Measurements from ENCODE around the gene VOPP1. TPM values are rescaled to one million over a fixed set of nuclear protein-coding genes. Genes with fewer than 3 reads are reported as not detected.
A peak's percentile ranks its signal among the peaks of the same experiment; 100 is the strongest.

VOPP1 gene
- total and polyA plus RNA-seq, 4 experiments from 2014 or later, result 43.0 to 98.7 (median 90.7) TPM

DNA sequence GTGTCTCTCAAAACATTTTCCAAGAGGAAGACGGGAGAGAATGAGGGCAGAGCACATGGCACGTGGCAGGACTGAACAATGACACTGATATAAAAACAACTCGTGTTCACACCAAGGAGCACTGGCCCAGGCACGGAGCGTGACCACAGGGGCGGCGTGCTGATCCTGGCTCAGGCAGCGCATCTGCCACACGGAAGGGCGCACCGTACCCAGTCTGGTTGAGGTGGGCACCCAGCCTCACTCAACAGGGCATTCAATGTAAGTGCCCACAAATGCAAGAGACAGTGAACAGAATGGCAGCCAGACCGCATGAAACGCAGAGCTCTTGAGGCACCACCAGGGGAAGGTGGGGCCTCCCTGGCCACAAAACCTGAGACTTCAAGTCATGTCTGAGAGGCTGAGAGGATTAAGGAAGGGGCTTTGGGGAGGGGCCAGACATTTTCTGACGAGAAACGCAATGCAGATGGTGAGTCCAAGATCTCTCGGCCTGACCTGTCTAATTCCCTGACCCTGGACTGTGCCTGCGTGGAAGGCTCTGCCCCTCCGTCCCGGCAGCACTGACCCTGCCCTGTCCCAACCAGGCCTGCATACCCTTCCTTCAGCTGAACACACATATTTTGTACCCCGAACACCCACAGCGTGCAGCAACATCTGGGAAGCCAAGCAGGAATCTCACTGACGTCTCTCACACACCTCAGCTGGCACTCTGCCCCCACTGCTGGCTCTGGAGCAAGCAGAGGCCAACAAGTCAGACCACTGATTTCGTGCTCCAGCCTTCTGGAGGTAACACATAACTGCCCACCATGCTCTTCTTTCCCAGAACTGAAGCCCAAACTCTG lies 35.5 kb downstream of the VOPP1 start:
- intact Hi-C loops (cut with micrococcal nuclease), result no loop called here
- no peaks in the 10 kb centered on the region for H3K9me3 ChIP-seq (ENCODE audit: control insufficient read depth in 1 of 2, low read length in 2 of 2)
- no peaks in the 10 kb centered on the region for H3K36me3 ChIP-seq (ENCODE audit: insufficient read depth, low read length)
- peak overlapping the region in 1 of 2 donors; percentile 33 for H3K4me3 ChIP-seq (ENCODE audit: low read length in 2 of 2)
- ChIA-PET POLR2A (ENCODE audit: partially characterized antibody) (no interaction called here), CTCF (ENCODE audit: partially characterized antibody) (no interaction called here)
- peak overlapping the region; percentile 7 to 88 (median 72) for H3K4me3 Mint-ChIP-seq
- H3K27ac Mint-ChIP-seq, result peak overlapping the region; percentile 18 to 96 (median 68)
- peaks cover 83% of the 10 kb centered on the region for H3K4me1 ChIP-seq (ENCODE audit: insufficient read depth, low read length)
- no peaks in the 10 kb centered on the region for H3K9me3 Mint-ChIP-seq
- peaks cover 79 to 96% (median 86%) of the 10 kb centered on the region in 4 donors for H3K4me1 Mint-ChIP-seq
- H3K36me3 Mint-ChIP-seq, result peaks cover 4 to 18% of the 10 kb centered on the region in 2 donors
- H3K27ac ChIP-seq (ENCODE audit: low read depth, low read length), result no peak overlapping the region
- no peak for DNase-seq
- no peaks in the 10 kb centered on the region for H3K27me3 Mint-ChIP-seq
- H3K27me3 ChIP-seq (ENCODE audit: insufficient read depth, low read length), result no peaks in the 10 kb centered on the region

DNA sequence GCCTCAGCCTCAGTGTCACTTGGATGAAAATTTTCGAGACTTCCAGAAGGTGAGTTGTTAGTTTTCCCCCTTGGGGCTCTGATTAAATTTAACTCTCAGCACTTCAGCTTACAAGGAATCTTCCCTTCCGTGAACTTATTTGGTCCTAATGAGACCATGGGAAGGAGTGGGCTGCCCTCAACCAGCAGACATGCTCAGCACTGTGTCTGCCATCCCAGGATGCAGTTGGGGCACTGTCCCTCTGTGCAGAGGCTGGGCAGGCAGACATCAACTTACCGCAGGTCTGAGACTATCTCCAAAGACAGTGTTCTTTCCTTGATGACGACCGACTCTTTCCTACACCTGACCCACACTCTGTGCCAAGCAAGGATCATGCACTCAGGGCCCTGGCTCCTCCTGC lies 36.7 kb downstream of the VOPP1 start:
- Histone ChIP-seq H3K4me1 (ENCODE audit: insufficient read depth, low read length) (peaks cover 94% of the 10 kb centered on the region), H3K27me3 (ENCODE audit: insufficient read depth, low read length) (no peaks in the 10 kb centered on the region), H3K36me3 (ENCODE audit: insufficient read depth, low read length) (no peaks in the 10 kb centered on the region), H3K27ac (ENCODE audit: low read depth, low read length) (peak overlapping the region; percentile 60), H3K4me3 (ENCODE audit: low read length in 2 of 2) (no peak overlapping the region), H3K9me3 (ENCODE audit: control insufficient read depth in 1 of 2, low read length in 2 of 2) (no peaks in the 10 kb centered on the region)
- H3K4me1 Mint-ChIP-seq, result peaks cover 80 to 96% (median 89%) of the 10 kb centered on the region in 4 donors
- peak overlapping the region; percentile 49 to 97 (median 88) for H3K27ac Mint-ChIP-seq
- POLR2A ChIA-PET (ENCODE audit: partially characterized antibody), result interaction anchor here (1.2 to 5.8 kb wide), 5 partner anchors 18 to 170 kb away, joined by 3 to 95 read pairs (median 24); partner anchors contain the start of genes LANCL2 and VOPP1
- CTCF ChIA-PET (ENCODE audit: partially characterized antibody), result interaction anchor here (2.8 kb wide), 1 partner anchor 59 kb away, joined by 21 read pairs; no protein-coding TSS in a partner anchor
- no peak for DNase-seq
- H3K9me3 Mint-ChIP-seq, result no peaks in the 10 kb centered on the region
- no peaks in the 10 kb centered on the region for H3K27me3 Mint-ChIP-seq
- intact Hi-C loops (cut with micrococcal nuclease), result no loop called here
- H3K4me3 Mint-ChIP-seq, result peak overlapping the region in 7 of 8 donors; percentile 61 to 88 (median 75)
- peaks cover 3 to 17% of the 10 kb centered on the region in 2 donors for H3K36me3 Mint-ChIP-seq

DNA sequence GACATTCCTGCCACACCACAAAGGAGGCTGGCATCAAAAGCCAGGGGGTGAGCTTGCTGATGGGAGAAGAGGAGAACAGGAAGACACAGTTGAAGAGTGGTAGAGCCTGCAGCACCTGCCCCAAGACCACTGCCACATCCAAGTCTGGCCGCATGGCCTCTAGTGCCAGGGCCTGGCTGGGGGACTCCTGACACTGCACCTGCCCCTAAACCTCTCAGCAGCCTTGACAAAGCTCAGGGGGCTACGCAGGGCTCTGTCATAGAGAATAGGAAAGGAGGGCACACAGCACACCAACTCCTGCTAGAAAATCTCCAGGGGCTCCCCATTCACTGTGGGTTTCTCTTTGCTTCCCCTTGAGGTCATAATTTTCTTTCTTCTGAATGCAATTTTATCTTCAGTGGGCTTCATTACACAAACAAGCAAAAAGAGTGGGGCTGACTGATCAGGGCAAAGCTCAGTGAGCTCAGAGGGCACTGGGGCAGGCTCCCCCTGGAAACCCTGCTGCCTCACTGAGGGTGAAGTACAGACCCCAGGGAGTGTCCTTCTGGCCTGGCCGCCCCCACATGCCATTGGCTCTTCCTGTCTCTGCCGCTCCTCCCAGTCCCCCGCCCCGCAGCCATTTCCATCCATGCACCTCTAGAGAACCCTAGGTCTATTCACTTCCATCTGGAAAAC lies 37.2 kb downstream of the VOPP1 start:
- POLR2A ChIA-PET (ENCODE audit: partially characterized antibody), result interaction anchor here (0.7 to 5.8 kb wide), 10 partner anchors 11 to 169 kb away, joined by 3 to 95 read pairs (median 8); partner anchors contain the start of genes LANCL2 and VOPP1
- peak overlapping the region; percentile 60 for H3K27ac ChIP-seq (ENCODE audit: low read depth, low read length)
- H3K27ac Mint-ChIP-seq, result peak overlapping the region; percentile 92 to 97 (median 95)
- H3K36me3 Mint-ChIP-seq, result peaks cover 0 to 16% of the 10 kb centered on the region in 2 donors
- no peaks in the 10 kb centered on the region for H3K9me3 ChIP-seq (ENCODE audit: control insufficient read depth in 1 of 2, low read length in 2 of 2)
- peaks cover 82 to 97% (median 92%) of the 10 kb centered on the region in 4 donors for H3K4me1 Mint-ChIP-seq
- intact Hi-C loops (cut with micrococcal nuclease), result loop anchor here (1.0 kb wide), 1 partner anchor 35 kb away; no protein-coding TSS in a partner anchor
- H3K27me3 ChIP-seq (ENCODE audit: insufficient read depth, low read length), result no peaks in the 10 kb centered on the region
- H3K36me3 ChIP-seq (ENCODE audit: insufficient read depth, low read length), result no peaks in the 10 kb centered on the region
- H3K4me3 Mint-ChIP-seq, result peak overlapping the region in 7 of 8 donors; percentile 49 to 88 (median 76)
- H3K9me3 Mint-ChIP-seq, result no peaks in the 10 kb centered on the region
- CTCF ChIA-PET (ENCODE audit: partially characterized antibody), result interaction anchor here (0.7 to 2.8 kb wide), 12 partner anchors 10 to 84 kb away, joined by 3 to 21 read pairs (median 5); partner anchors contain the start of gene VOPP1
- DNase-seq, result no peak
- H3K4me1 ChIP-seq (ENCODE audit: insufficient read depth, low read length), result peaks cover 96% of the 10 kb centered on the region
- H3K4me3 ChIP-seq (ENCODE audit: low read length in 2 of 2), result peak overlapping the region in 1 of 2 donors; percentile 22
- no peaks in the 10 kb centered on the region for H3K27me3 Mint-ChIP-seq

DNA sequence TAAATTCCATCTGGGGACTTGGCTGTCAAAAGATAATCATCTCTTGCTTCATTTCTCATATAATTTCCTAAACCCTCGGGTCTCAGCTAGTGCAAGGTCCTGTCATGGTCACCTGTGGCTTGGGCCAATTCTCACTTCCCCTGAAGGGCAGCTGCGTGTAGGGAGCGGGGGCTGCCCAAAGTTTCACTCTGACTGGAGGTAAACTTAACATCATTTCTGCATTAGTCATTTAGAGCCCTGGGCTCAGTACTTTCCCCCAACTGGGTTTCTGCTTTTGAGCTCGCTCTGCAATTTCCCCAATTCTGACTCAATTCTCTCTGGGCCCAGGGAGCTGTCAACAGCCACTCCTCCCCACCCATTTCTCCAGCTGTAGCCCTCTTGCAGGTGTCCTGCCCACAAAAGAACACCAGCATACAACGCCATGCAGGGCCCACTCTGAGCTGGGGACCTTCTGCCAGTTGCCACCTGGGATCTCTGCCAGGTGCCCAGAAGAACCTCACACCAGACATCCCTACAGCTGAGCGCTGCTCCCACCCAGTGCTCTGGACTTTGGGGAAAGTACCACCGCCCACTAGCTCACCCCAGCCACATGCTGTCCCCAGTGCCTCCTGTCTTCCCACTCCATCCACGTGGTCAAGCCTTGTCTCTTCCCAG lies 37.9 kb downstream of the VOPP1 start:
- H3K9me3 Mint-ChIP-seq, result no peaks in the 10 kb centered on the region

DNA sequence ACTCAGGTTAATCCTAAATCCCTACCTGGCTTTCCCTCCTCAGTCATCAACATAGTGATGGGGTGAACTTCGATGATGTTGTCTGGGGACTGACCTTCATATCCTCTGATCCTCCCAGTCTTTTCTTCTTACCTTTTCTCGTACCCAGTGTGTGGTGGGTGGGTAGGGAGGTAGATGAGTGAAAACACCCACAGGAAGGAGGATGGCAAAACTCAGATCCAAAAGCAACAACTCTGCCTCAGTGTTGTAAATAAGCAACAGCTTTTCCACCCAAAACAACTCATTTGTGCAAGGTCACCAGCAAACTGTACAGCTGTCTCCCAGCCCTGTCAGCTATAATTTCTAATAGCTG lies 38.6 kb downstream of the VOPP1 start:
- peaks cover 80 to 95% (median 89%) of the 10 kb centered on the region in 4 donors for H3K4me1 Mint-ChIP-seq
- peak overlapping the region; percentile 92 to 97 (median 95) for H3K27ac Mint-ChIP-seq
- Histone ChIP-seq H3K36me3 (ENCODE audit: insufficient read depth, low read length) (no peaks in the 10 kb centered on the region), H3K4me3 (ENCODE audit: low read length in 2 of 2) (peak overlapping the region; percentile 21 to 30), H3K4me1 (ENCODE audit: insufficient read depth, low read length) (peaks cover 91% of the 10 kb centered on the region), H3K27me3 (ENCODE audit: insufficient read depth, low read length) (no peaks in the 10 kb centered on the region), H3K9me3 (ENCODE audit: control insufficient read depth in 1 of 2, low read length in 2 of 2) (no peaks in the 10 kb centered on the region), H3K27ac (ENCODE audit: low read depth, low read length) (peak overlapping the region; percentile 60)
- H3K9me3 Mint-ChIP-seq, result no peaks in the 10 kb centered on the region
- peaks cover 0 to 15% of the 10 kb centered on the region in 2 donors for H3K36me3 Mint-ChIP-seq
- peak overlapping the region; percentile 71 to 88 (median 76) for H3K4me3 Mint-ChIP-seq
- H3K27me3 Mint-ChIP-seq, result no peaks in the 10 kb centered on the region
- intact Hi-C loops (cut with micrococcal nuclease), result loop anchor here (1.0 to 2.0 kb wide), 3 partner anchors 13 to 64 kb away; no protein-coding TSS in a partner anchor
- ChIA-PET POLR2A (ENCODE audit: partially characterized antibody) (interaction anchor here (0.6 to 5.8 kb wide), 17 partner anchors 8 to 572 kb away, joined by 3 to 95 read pairs (median 5); partner anchors contain the start of genes CCT6A, LANCL2, PSPH and VOPP1), CTCF (ENCODE audit: partially characterized antibody) (interaction anchor here (0.6 to 2.8 kb wide), 14 partner anchors 11 to 137 kb away, joined by 3 to 21 read pairs (median 5); partner anchors contain the start of gene VOPP1)
- no peak for DNase-seq

More for the DNA sequence above, 37.9 kb downstream of the VOPP1 start:
- Histone ChIP-seq H3K36me3 (ENCODE audit: insufficient read depth, low read length) (no peaks in the 10 kb centered on the region), H3K27ac (ENCODE audit: low read depth, low read length) (peak overlapping the region; percentile 60), H3K4me1 (ENCODE audit: insufficient read depth, low read length) (peaks cover 96% of the 10 kb centered on the region), H3K27me3 (ENCODE audit: insufficient read depth, low read length) (no peaks in the 10 kb centered on the region), H3K9me3 (ENCODE audit: control insufficient read depth in 1 of 2, low read length in 2 of 2) (no peaks in the 10 kb centered on the region), H3K4me3 (ENCODE audit: low read length in 2 of 2) (peak overlapping the region in 1 of 2 donors; percentile 22)
- CTCF ChIA-PET (ENCODE audit: partially characterized antibody), result interaction anchor here (0.7 to 2.8 kb wide), 14 partner anchors 10 to 137 kb away, joined by 3 to 21 read pairs (median 5); partner anchors contain the start of gene VOPP1
- Mint-ChIP-seq H3K4me3 (peak overlapping the region; percentile 71 to 88 (median 76)), H3K4me1 (peaks cover 82 to 97% (median 92%) of the 10 kb centered on the region in 4 donors), H3K27me3 (no peaks in the 10 kb centered on the region), H3K36me3 (peaks cover 0 to 16% of the 10 kb centered on the region in 2 donors), H3K27ac (peak overlapping the region; percentile 92 to 97 (median 95))
- peak in 3 of 5 donors; percentile 27 to 84 (median 33) for DNase-seq
- intact Hi-C loops (cut with micrococcal nuclease), result loop anchor here (1.0 kb wide), 1 partner anchor 36 kb away; no protein-coding TSS in a partner anchor
- POLR2A ChIA-PET (ENCODE audit: partially characterized antibody), result interaction anchor here (0.7 to 5.8 kb wide), 13 partner anchors 10 to 517 kb away, joined by 3 to 95 read pairs (median 6); partner anchors contain the start of genes CCT6A, LANCL2, PSPH and VOPP1

DNA sequence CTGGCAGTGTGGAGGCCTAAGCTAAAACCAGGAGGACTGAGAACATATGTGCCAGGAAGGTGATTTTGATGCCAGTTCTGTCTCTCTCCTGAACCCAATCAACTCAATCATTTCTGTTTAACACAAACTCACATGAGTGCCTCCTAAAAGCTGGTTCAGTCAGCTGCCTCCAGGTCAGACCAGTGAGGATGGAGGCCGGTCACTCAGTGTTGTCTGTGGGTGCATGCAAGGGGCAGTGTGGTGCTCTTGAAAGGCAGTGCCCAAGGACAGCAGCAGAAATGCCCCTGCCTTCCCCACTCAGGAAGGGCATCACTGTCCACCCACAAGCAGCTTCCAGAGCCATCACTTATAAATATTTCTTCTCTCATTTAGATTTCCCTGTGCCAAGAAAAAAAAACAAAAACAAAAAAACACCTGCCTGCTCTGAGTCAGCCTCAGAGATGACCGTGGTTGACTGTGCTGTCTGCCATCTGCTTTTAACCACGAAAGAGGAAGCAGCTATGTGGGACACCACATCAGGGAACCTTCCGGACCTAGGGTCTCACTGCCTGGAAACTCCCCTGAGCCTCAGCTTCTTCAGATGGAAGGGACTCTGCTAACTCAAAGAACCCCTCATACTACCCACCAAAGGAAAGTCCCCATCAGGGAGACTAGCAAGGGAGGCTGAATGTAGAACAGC lies 39.1 kb downstream of the VOPP1 start:
- no peaks in the 10 kb centered on the region for H3K9me3 Mint-ChIP-seq
- H3K4me1 Mint-ChIP-seq, result peaks cover 76 to 89% (median 85%) of the 10 kb centered on the region in 4 donors
- Histone ChIP-seq H3K27ac (ENCODE audit: low read depth, low read length) (peak overlapping the region; percentile 60), H3K4me1 (ENCODE audit: insufficient read depth, low read length) (peaks cover 86% of the 10 kb centered on the region), H3K4me3 (ENCODE audit: low read length in 2 of 2) (peak overlapping the region; percentile 21 to 30), H3K36me3 (ENCODE audit: insufficient read depth, low read length) (no peaks in the 10 kb centered on the region), H3K9me3 (ENCODE audit: control insufficient read depth in 1 of 2, low read length in 2 of 2) (no peaks in the 10 kb centered on the region), H3K27me3 (ENCODE audit: insufficient read depth, low read length) (no peaks in the 10 kb centered on the region)
- intact Hi-C loops (cut with micrococcal nuclease), result loop anchor here (1.0 to 2.0 kb wide), 2 partner anchors 14 to 64 kb away; no protein-coding TSS in a partner anchor
- peak overlapping the region; percentile 71 to 88 (median 76) for H3K4me3 Mint-ChIP-seq
- H3K27me3 Mint-ChIP-seq, result no peaks in the 10 kb centered on the region
- POLR2A ChIA-PET (ENCODE audit: partially characterized antibody), result interaction anchor here (0.6 to 5.8 kb wide), 16 partner anchors 9 to 573 kb away, joined by 3 to 95 read pairs (median 6); partner anchors contain the start of genes CCT6A, LANCL2, PSPH and VOPP1
- H3K36me3 Mint-ChIP-seq, result peaks cover 0 to 11% of the 10 kb centered on the region in 2 donors
- DNase-seq, result peak; percentile 78 to 94 (median 79)
- peak overlapping the region; percentile 92 to 97 (median 95) for H3K27ac Mint-ChIP-seq
- CTCF ChIA-PET (ENCODE audit: partially characterized antibody), result interaction anchor here (0.6 to 2.8 kb wide), 16 partner anchors 9 to 278 kb away, joined by 3 to 21 read pairs (median 4); partner anchors contain the start of gene VOPP1

Measured in CD4-positive, alpha-beta memory T cell (primary cell).